GM23338 (cell line): ENCODE results near the gene CLNK. TPM values are rescaled to one million over a fixed set of nuclear protein-coding genes. Genes with fewer than 3 reads are reported as not detected.

Source experiments
- ATAC-seq: fragments of 200-7000 bp; cut with Tn5 transposase; 3 replicates; pipeline ENCODE4 v1.9.1; 2020
- DNase-seq: peaks from one replicate; pipeline ENCODE4 v3.0.0-alpha.2; 2015; ENCODE audit warnings: low spot score
- H2AFZ ChIP-seq: fragments of 200-600 bp; sonication (generic); 2 replicates; pipeline ENCODE4 v1.8.0; 2016; ENCODE audit warnings: antibody characterized with exemption, mild to moderate bottlenecking, moderate library complexity
- H3F3A ChIP-seq: fragments of 200-600 bp; sonication (generic); replicated peaks from 2 replicates; pipeline ENCODE4 v1.8.0; 2017; ENCODE audit warnings: antibody characterized with exemption, mixed run types, low read depth
- H3K27ac ChIP-seq: fragments of 200-600 bp; sonication (generic); 2 replicates; pipeline ENCODE4 v1.6.1; 2016; ENCODE audit warnings: low read depth
- H3K27me3 ChIP-seq: fragments of 200-600 bp; sonication (generic); 2 replicates; pipeline ENCODE4 v1.8.0; 2016; ENCODE audit warnings: mild to moderate bottlenecking, mixed run types, moderate library complexity; ENCODE audit not compliant: insufficient read depth
- H3K36me3 ChIP-seq: fragments of 200-600 bp; sonication (generic); 2 replicates; pipeline ENCODE4 v1.8.0; 2016; ENCODE audit warnings: mild to moderate bottlenecking; ENCODE audit not compliant: insufficient read depth
- H3K4me1 ChIP-seq: fragments of 200-600 bp; sonication (generic); 2 replicates; pipeline ENCODE4 v1.8.0; 2016; ENCODE audit warnings: mild to moderate bottlenecking, moderate library complexity; ENCODE audit not compliant: insufficient read depth
- H3K4me2 ChIP-seq: fragments of 200-600 bp; sonication (generic); 2 replicates; pipeline ENCODE4 v1.7.1; 2017; ENCODE audit warnings: mixed run types
- H3K4me3 ChIP-seq: fragments of 200-600 bp; sonication (generic); 2 replicates; pipeline ENCODE4 v1.6.1; 2016; ENCODE audit warnings: mixed run types
- H3K79me2 ChIP-seq: fragments of 200-600 bp; sonication (generic); replicated peaks from 2 replicates; pipeline ENCODE4 v1.8.0; 2017; ENCODE audit warnings: mild to moderate bottlenecking; ENCODE audit not compliant: insufficient read depth
- H3K9me2 ChIP-seq: fragments of 200-600 bp; sonication (generic); 2 replicates; pipeline ENCODE4 v1.8.0; 2017; ENCODE audit not compliant: insufficient read depth
- H4K20me1 ChIP-seq: fragments of 200-600 bp; sonication (generic); replicated peaks from 2 replicates; pipeline ENCODE4 v1.8.0; 2017; ENCODE audit warnings: mild to moderate bottlenecking; ENCODE audit not compliant: insufficient read depth
- H3K27ac Mint-ChIP-seq: 2 replicates; pipeline ENCODE4 v1.8.0; 2020; ENCODE audit warnings: inconsistent platforms, mild to moderate bottlenecking, moderate library complexity, mixed read lengths
- H3K27me3 Mint-ChIP-seq: 3 replicates; pipeline ENCODE4 v1.8.0; 2022; ENCODE audit warnings: low read depth, mild to moderate bottlenecking, moderate library complexity, mixed read lengths, inconsistent platforms; ENCODE audit not compliant: insufficient read depth, poor library complexity
- H3K36me3 Mint-ChIP-seq: 3 replicates; pipeline ENCODE4 v1.8.0; 2021; ENCODE audit warnings: low read depth, mild to moderate bottlenecking, inconsistent platforms, moderate library complexity, mixed read lengths
- H3K4me1 Mint-ChIP-seq: 3 replicates; pipeline ENCODE4 v1.8.0; 2020; ENCODE audit warnings: mild to moderate bottlenecking, inconsistent platforms, mixed read lengths
- H3K4me3 Mint-ChIP-seq: 3 replicates; pipeline ENCODE4 v1.8.0; 2021; ENCODE audit warnings: moderate library complexity, mild to moderate bottlenecking, inconsistent platforms, mixed read lengths
- H3K9me3 Mint-ChIP-seq: 3 replicates; pipeline ENCODE4 v1.8.0; 2020; ENCODE audit warnings: moderate library complexity, mild to moderate bottlenecking, inconsistent platforms, mixed read lengths
- CREB1 ChIP-seq: fragments of 250-450 bp; sonication (Bioruptor Pico); IDR thresholded peaks from 2 replicates; pipeline ENCODE4 v1.5.0; 2020; ENCODE audit warnings: low read depth, mild to moderate bottlenecking, moderate library complexity
- CTCF ChIP-seq, 2 experiments: fragments of 200-600 bp in 1 of 2; sonication (generic) in 1 of 2; conservative IDR thresholded peaks; 2 replicates each; pipeline versions ENCODE4 v1.5.1 to v1.6.1; 2016 to 2017; ENCODE audit warnings: antibody characterized with exemption in 2 of 2, low read depth in 2 of 2, mild to moderate bottlenecking in 2 of 2, moderate library complexity in 1 of 2
- ETS1 ChIP-seq: IDR thresholded peaks from 2 replicates; pipeline ENCODE4 v1.6.1; 2016; ENCODE audit warnings: antibody characterized with exemption
- EZH2 ChIP-seq: fragments of 200-600 bp; sonication (generic); IDR thresholded peaks from one replicate; pipeline ENCODE4 v1.8.0; 2017; ENCODE audit warnings: antibody characterized with exemption, mild to moderate bottlenecking, low read depth; ENCODE audit not compliant: unreplicated experiment
- EZH2phosphoT487 ChIP-seq: fragments of 200-600 bp; sonication (generic); IDR thresholded peaks from one replicate; pipeline ENCODE4 v1.8.1; 2018; ENCODE audit warnings: antibody characterized with exemption; ENCODE audit not compliant: unreplicated experiment
- JUNB ChIP-seq: IDR thresholded peaks from one replicate; pipeline ENCODE4 v1.6.1; 2016; ENCODE audit warnings: antibody characterized with exemption; ENCODE audit not compliant: unreplicated experiment
- NANOG ChIP-seq: IDR thresholded peaks from 2 replicates; pipeline ENCODE4 v1.6.1; 2016; ENCODE audit warnings: antibody characterized with exemption, borderline replicate concordance
- POLR2AphosphoS5 ChIP-seq: IDR thresholded peaks from 2 replicates; pipeline ENCODE4 v1.6.1; 2016; ENCODE audit warnings: antibody characterized with exemption, low read depth
- REST ChIP-seq: IDR thresholded peaks from one replicate; pipeline ENCODE4 v1.6.1; 2018; ENCODE audit warnings: antibody characterized with exemption; ENCODE audit not compliant: unreplicated experiment
- STAT1 ChIP-seq: IDR thresholded peaks from one replicate; pipeline ENCODE4 v1.6.1; 2016; ENCODE audit warnings: antibody characterized with exemption; ENCODE audit not compliant: unreplicated experiment
- ZNF114 ChIP-seq: fragments of 250-450 bp; sonication (Bioruptor Pico); IDR thresholded peaks from 2 replicates; pipeline ENCODE4 v1.5.0; 2020; ENCODE audit warnings: mild to moderate bottlenecking, moderate library complexity
- ZNF331 ChIP-seq: fragments of 250-450 bp; sonication (Bioruptor Pico); IDR thresholded peaks from 2 replicates; pipeline ENCODE4 v1.5.0; 2020; ENCODE audit warnings: low read depth, mild to moderate bottlenecking, moderate library complexity
- ZNF462 ChIP-seq: fragments of 250-450 bp; sonication (Bioruptor Pico); IDR thresholded peaks from 2 replicates; pipeline ENCODE4 v1.5.0; 2020; ENCODE audit warnings: mild to moderate bottlenecking, moderate library complexity
- polyA plus RNA-seq: library from polyadenylated mRNA; unstranded; fragments of >200 nt; fragmentation: Nextera tagmentation; extraction: Ambion mirVana; gene quantifications from 2 replicates; pipeline ENCODE4 v1.2.1, GENCODE V29; 2016
- total RNA-seq: library from RNA; depleted of rRNA; stranded (reverse); fragments of >200 nt; shearing (Covaris generic); gene quantifications from 2 replicates; pipeline ENCODE4 v1.2.3, GENCODE V29; 2014

CLNK gene
- total and polyA plus RNA-seq, 2 experiments from 2014 or later, result not detected

GRCh38 chr4:10606483-10607155 is 77.9 kb downstream of the CLNK start:
- no peaks in the 10 kb centered on the region for H3K36me3 Mint-ChIP-seq
- no peaks in the 10 kb centered on the region; the same call in 2 of the 3 replicates for H3K9me3 Mint-ChIP-seq
- no peaks in the 10 kb centered on the region for H3K27me3 ChIP-seq
- TF ChIP-seq ETS1 (no peak), ZNF462 (CRISPR knock-in tag) (no peak), POLR2AphosphoS5 (no peak), NANOG (no peak), CREB1 (CRISPR knock-in tag) (no peak), REST (no peak), EZH2 (no peak), ZNF114 (CRISPR knock-in tag) (no peak), STAT1 (no peak), JUNB (no peak), EZH2phosphoT487 (no peak), CTCF (conservative IDR thresholded peaks at IDR 0.05; ENCODE audit: low read depth in 2 of 2) (no peak), ZNF331 (CRISPR knock-in tag) (no peak)
- peaks cover 6% of the 10 kb centered on the region for H3K4me1 Mint-ChIP-seq
- no peak overlapping the region for H3K4me2 ChIP-seq
- no peaks in the 10 kb centered on the region for H4K20me1 ChIP-seq
- H3K4me3 Mint-ChIP-seq, result no peak overlapping the region
- H3F3A ChIP-seq, result no peaks in the 10 kb centered on the region
- ATAC-seq (no peak), DNase-seq (no peak)
- H3K27ac Mint-ChIP-seq, result no peak overlapping the region
- no peak overlapping the region for H3K27ac ChIP-seq
- H2AFZ ChIP-seq, result no peak overlapping the region
- H3K27me3 Mint-ChIP-seq, result no peaks in the 10 kb centered on the region
- H3K4me1 ChIP-seq, result no peaks in the 10 kb centered on the region
- H3K79me2 ChIP-seq, result no peaks in the 10 kb centered on the region
- no peak overlapping the region for H3K4me3 ChIP-seq
- H3K9me2 ChIP-seq, result peaks cover 5% of the 10 kb centered on the region; the same call in 1 of the 2 replicates
- no peaks in the 10 kb centered on the region for H3K36me3 ChIP-seq
